Measurements from ENCODE around the gene TOB1. TPM values are rescaled to one million over a fixed set of nuclear protein-coding genes. Genes with fewer than 3 reads are reported as not detected.

Gene TOB1
- total RNA-seq, 1 experiment from 2014 or later = 114 TPM

GRCh38 chr17:50875074-50875473 lies 8.9 kb upstream of the TOB1 start:
- BruUV-seq (replicated peaks) = no TSS peak
- Mint-ChIP-seq H3K36me3 (ENCODE audit: insufficient read depth, unreplicated experiment) (no peaks in the 10 kb centered on the region), H3K4me3 (ENCODE audit: unreplicated experiment) (no peak overlapping the region), H3K9me3 (ENCODE audit: unreplicated experiment) (no peaks in the 10 kb centered on the region), H3K4me1 (ENCODE audit: low read depth, unreplicated experiment) (no peaks in the 10 kb centered on the region), H3K27ac (ENCODE audit: unreplicated experiment) (no peak overlapping the region), H3K27me3 (ENCODE audit: insufficient read depth, unreplicated experiment) (no peaks in the 10 kb centered on the region)
- intact Hi-C loops (cut with micrococcal nuclease; ENCODE audit: unreplicated experiment) = no loop called here
- H3K4me1 ChIP-seq = no peaks in the 10 kb centered on the region
- no peak for TF ChIP-seq CTCF (IDR thresholded peaks at IDR 0.05; ENCODE audit: insufficient read depth in 1 of 2, low read depth in 1 of 2, low read length in 1 of 2, severe bottlenecking in 1 of 2, unreplicated experiment in 1 of 2)
- peaks cover 8% of the 10 kb centered on the region for H3K9me3 ChIP-seq
- POLR2A ChIA-PET = interaction anchor here (1.0 kb wide), 1 partner anchor 9 kb away, joined by 3 read pairs; the partner anchor contains the start of gene TOB1
- no peak for DNase-seq
- CTCF ChIA-PET = interaction anchor here (0.7 kb wide), 2 partner anchors 35 to 73 kb away, joined by 3 to 5 read pairs; no protein-coding TSS in a partner anchor
- H3K4me3 ChIP-seq (ENCODE audit: low read depth, low read length) = no peak overlapping the region
- H3K36me3 ChIP-seq (ENCODE audit: control insufficient read depth, insufficient read depth, low read length) = no peaks in the 10 kb centered on the region
- H3K27me3 ChIP-seq (replicated peaks; ENCODE audit: control insufficient read depth, insufficient read depth, low read length) = no peaks in the 10 kb centered on the region

GRCh38 chr17:50872710-50873424 lies 6.7 kb upstream of the TOB1 start:
- BruUV-seq (replicated peaks) = no TSS peak
- H3K27ac Mint-ChIP-seq (ENCODE audit: unreplicated experiment) = no peak overlapping the region
- DNase-seq = no peak
- no peak for TF ChIP-seq CTCF (IDR thresholded peaks at IDR 0.05; ENCODE audit: insufficient read depth in 1 of 2, low read depth in 1 of 2, low read length in 1 of 2, severe bottlenecking in 1 of 2, unreplicated experiment in 1 of 2)
- peaks cover 8% of the 10 kb centered on the region for H3K4me1 ChIP-seq
- H3K27me3 Mint-ChIP-seq (ENCODE audit: insufficient read depth, unreplicated experiment) = no peaks in the 10 kb centered on the region
- H3K4me3 ChIP-seq (ENCODE audit: low read depth, low read length) = no peak overlapping the region
- peaks cover 3% of the 10 kb centered on the region for H3K4me1 Mint-ChIP-seq (ENCODE audit: low read depth, unreplicated experiment)
- CTCF ChIA-PET = interaction anchor here (0.6 to 1.6 kb wide), 4 partner anchors 32 to 84 kb away, joined by 3 to 6 read pairs (median 4); no protein-coding TSS in a partner anchor
- H3K9me3 ChIP-seq = no peaks in the 10 kb centered on the region
- H3K27me3 ChIP-seq (replicated peaks; ENCODE audit: control insufficient read depth, insufficient read depth, low read length) = no peaks in the 10 kb centered on the region
- POLR2A ChIA-PET = interaction anchor here (2.5 kb wide), 1 partner anchor 12 kb away, joined by 9 read pairs; no protein-coding TSS in a partner anchor
- no peaks in the 10 kb centered on the region for H3K9me3 Mint-ChIP-seq (ENCODE audit: unreplicated experiment)
- peaks cover 3% of the 10 kb centered on the region for H3K36me3 Mint-ChIP-seq (ENCODE audit: insufficient read depth, unreplicated experiment)
- H3K36me3 ChIP-seq (ENCODE audit: control insufficient read depth, insufficient read depth, low read length) = no peaks in the 10 kb centered on the region
- no peak overlapping the region for H3K4me3 Mint-ChIP-seq (ENCODE audit: unreplicated experiment)
- intact Hi-C loops (cut with micrococcal nuclease; ENCODE audit: unreplicated experiment) = no loop called here

GRCh38 chr17:50871898-50872297 lies 5.7 kb upstream of the TOB1 start:
- Mint-ChIP-seq H3K4me3 (ENCODE audit: unreplicated experiment) (no peak overlapping the region), H3K36me3 (ENCODE audit: insufficient read depth, unreplicated experiment) (peaks cover 12% of the 10 kb centered on the region), H3K4me1 (ENCODE audit: low read depth, unreplicated experiment) (peaks cover 5% of the 10 kb centered on the region), H3K9me3 (ENCODE audit: unreplicated experiment) (no peaks in the 10 kb centered on the region), H3K27ac (ENCODE audit: unreplicated experiment) (no peak overlapping the region), H3K27me3 (ENCODE audit: insufficient read depth, unreplicated experiment) (no peaks in the 10 kb centered on the region)
- no peaks in the 10 kb centered on the region for H3K9me3 ChIP-seq
- no peak overlapping the region for H3K4me3 ChIP-seq (ENCODE audit: low read depth, low read length)
- H3K27me3 ChIP-seq (replicated peaks; ENCODE audit: control insufficient read depth, insufficient read depth, low read length) = no peaks in the 10 kb centered on the region
- TF ChIP-seq CTCF (IDR thresholded peaks at IDR 0.05; ENCODE audit: insufficient read depth in 1 of 2, low read depth in 1 of 2, low read length in 1 of 2, severe bottlenecking in 1 of 2, unreplicated experiment in 1 of 2) = peak in 1 of 2 experiments; percentile 21
- no peaks in the 10 kb centered on the region for H3K36me3 ChIP-seq (ENCODE audit: control insufficient read depth, insufficient read depth, low read length)
- ChIA-PET POLR2A (interaction anchor here (2.5 kb wide), 1 partner anchor 12 kb away, joined by 9 read pairs; no protein-coding TSS in a partner anchor), CTCF (interaction anchor here (0.6 to 1.6 kb wide), 4 partner anchors 13 to 78 kb away, joined by 4 to 6 read pairs (median 4); no protein-coding TSS in a partner anchor)
- BruUV-seq (replicated peaks) = no TSS peak
- intact Hi-C loops (cut with micrococcal nuclease; ENCODE audit: unreplicated experiment) = no loop called here
- no peak for DNase-seq
- peaks cover 8% of the 10 kb centered on the region for H3K4me1 ChIP-seq

All from Caco-2 (cell line).